CD4-positive, alpha-beta T cell treated with Interleukin-15 for 4 hours (primary cell): ENCODE measurements around the gene MYBPC2.

Source experiments
- DNase-seq: peaks from one replicate; pipeline ENCODE4 v3.0.0-alpha.2; 2020; ENCODE audit warnings: low spot score

Gene MYBPC2

GRCh38 chr19:50500753-50501151 lies 68.1 kb downstream of the MYBPC2 start:
- no peak for DNase-seq

- DNase-seq, result no peak
These were observed 68.5 kb downstream of the MYBPC2 start for GRCh38 chr19:50501186-50501567.

GRCh38 chr19:50501568-50502475 lies 69.1 kb downstream of the MYBPC2 start:
- no peak for DNase-seq

GRCh38 chr19:50505856-50506611 lies 73.3 kb downstream of the MYBPC2 start:
- DNase-seq, result no peak

- no peak for DNase-seq
These were observed 74.0 kb downstream of the MYBPC2 start for GRCh38 chr19:50506700-50507099.

GRCh38 chr19:50507376-50507775 lies 74.7 kb downstream of the MYBPC2 start:
- DNase-seq, result no peak

GRCh38 chr19:50508843-50509190 lies 76.1 kb downstream of the MYBPC2 start:
- no peak for DNase-seq

- DNase-seq, result no peak
These were observed 76.7 kb downstream of the MYBPC2 start for GRCh38 chr19:50509366-50509765.

GRCh38 chr19:50510121-50510670 lies 77.5 kb downstream of the MYBPC2 start:
- DNase-seq, result no peak

- no peak for DNase-seq
These were observed 78.0 kb downstream of the MYBPC2 start for GRCh38 chr19:50510700-50511068.

GRCh38 chr19:50511069-50511822 lies 78.6 kb downstream of the MYBPC2 start, which contains the start of gene JOSD2:
Gene JOSD2, minus strand, starts transcription at chr19:50511191. Its CDS starts 760 bp downstream, at chr19:50510431.
- peak; percentile 97 for DNase-seq

- DNase-seq, result no peak
These were observed 79.7 kb downstream of the MYBPC2 start for GRCh38 chr19:50512112-50512998.

- DNase-seq, result no peak
These were observed 80.5 kb downstream of the MYBPC2 start for GRCh38 chr19:50512999-50513745.

GRCh38 chr19:50513746-50514345 lies 81.2 kb downstream of the MYBPC2 start, which contains the start of gene ASPDH:
Gene ASPDH, minus strand, starts transcription at chr19:50513913. Its CDS starts 90 bp downstream, at chr19:50513823.
- no peak for DNase-seq

- DNase-seq, result no peak
These were observed 81.9 kb downstream of the MYBPC2 start for GRCh38 chr19:50514346-50515167.

GRCh38 chr19:50515168-50515561 lies 82.5 kb downstream of the MYBPC2 start:
- DNase-seq, result no peak
